ENCODE measurements around the gene BCAS1.

Gene BCAS1

GRCh38 chr20:54026295-54027064, 43.9 kb downstream of the BCAS1 start:
- Histone ChIP-seq H3K27me3 (ENCODE audit: insufficient read depth, low read length) (no peaks in the 10 kb centered on the region), H3K9me3 (ENCODE audit: low read length) (no peaks in the 10 kb centered on the region), H3K4me3 (ENCODE audit: low read length) (no peak overlapping the region), H3K36me3 (ENCODE audit: insufficient read depth, low read length) (no peaks in the 10 kb centered on the region), H3K4me1 (ENCODE audit: insufficient read depth, low read length) (peaks cover 6% of the 10 kb centered on the region), H2AFZ (ENCODE audit: low read depth, low read length) (no peak overlapping the region)

- Histone ChIP-seq H3K4me1 (ENCODE audit: insufficient read depth, low read length) (peaks cover 6% of the 10 kb centered on the region), H2AFZ (ENCODE audit: low read depth, low read length) (no peak overlapping the region), H3K27me3 (ENCODE audit: insufficient read depth, low read length) (no peaks in the 10 kb centered on the region), H3K9me3 (ENCODE audit: low read length) (no peaks in the 10 kb centered on the region), H3K36me3 (ENCODE audit: insufficient read depth, low read length) (no peaks in the 10 kb centered on the region), H3K4me3 (ENCODE audit: low read length) (no peak overlapping the region)
These were observed 45.1 kb downstream of the BCAS1 start for GRCh38 chr20:54025251-54025771.

- peaks cover 6% of the 10 kb centered on the region for H3K4me1 ChIP-seq (ENCODE audit: insufficient read depth, low read length)
- no peaks in the 10 kb centered on the region for H3K36me3 ChIP-seq (ENCODE audit: insufficient read depth, low read length)
- no peaks in the 10 kb centered on the region for H3K9me3 ChIP-seq (ENCODE audit: low read length)
- no peak overlapping the region for H2AFZ ChIP-seq (ENCODE audit: low read depth, low read length)
- no peaks in the 10 kb centered on the region for H3K27me3 ChIP-seq (ENCODE audit: insufficient read depth, low read length)
- no peak overlapping the region for H3K4me3 ChIP-seq (ENCODE audit: low read length)
These were observed 47.0 kb downstream of the BCAS1 start for GRCh38 chr20:54023406-54023805.

GRCh38 chr20:54021446-54022235, 48.8 kb downstream of the BCAS1 start:
- Histone ChIP-seq H3K36me3 (ENCODE audit: insufficient read depth, low read length) (no peaks in the 10 kb centered on the region), H3K4me1 (ENCODE audit: insufficient read depth, low read length) (peaks cover 6% of the 10 kb centered on the region), H2AFZ (ENCODE audit: low read depth, low read length) (no peak overlapping the region), H3K4me3 (ENCODE audit: low read length) (no peak overlapping the region), H3K9me3 (ENCODE audit: low read length) (no peaks in the 10 kb centered on the region), H3K27me3 (ENCODE audit: insufficient read depth, low read length) (no peaks in the 10 kb centered on the region)

GRCh38 chr20:54020868-54021267, 49.5 kb downstream of the BCAS1 start:
- no peak overlapping the region for H2AFZ ChIP-seq (ENCODE audit: low read depth, low read length)
- H3K27me3 ChIP-seq (ENCODE audit: insufficient read depth, low read length) = no peaks in the 10 kb centered on the region
- no peak overlapping the region for H3K4me3 ChIP-seq (ENCODE audit: low read length)
- H3K9me3 ChIP-seq (ENCODE audit: low read length) = no peaks in the 10 kb centered on the region
- H3K4me1 ChIP-seq (ENCODE audit: insufficient read depth, low read length) = peaks cover 6% of the 10 kb centered on the region
- no peaks in the 10 kb centered on the region for H3K36me3 ChIP-seq (ENCODE audit: insufficient read depth, low read length)

GRCh38 chr20:54020348-54020747, 50.0 kb downstream of the BCAS1 start:
- Histone ChIP-seq H2AFZ (ENCODE audit: low read depth, low read length) (no peak overlapping the region), H3K36me3 (ENCODE audit: insufficient read depth, low read length) (no peaks in the 10 kb centered on the region), H3K27me3 (ENCODE audit: insufficient read depth, low read length) (no peaks in the 10 kb centered on the region), H3K4me3 (ENCODE audit: low read length) (no peak overlapping the region), H3K4me1 (ENCODE audit: insufficient read depth, low read length) (peaks cover 2% of the 10 kb centered on the region), H3K9me3 (ENCODE audit: low read length) (no peaks in the 10 kb centered on the region)

GRCh38 chr20:54019585-54019984, 50.8 kb downstream of the BCAS1 start:
- Histone ChIP-seq H3K9me3 (ENCODE audit: low read length) (no peaks in the 10 kb centered on the region), H2AFZ (ENCODE audit: low read depth, low read length) (no peak overlapping the region), H3K36me3 (ENCODE audit: insufficient read depth, low read length) (no peaks in the 10 kb centered on the region), H3K4me1 (ENCODE audit: insufficient read depth, low read length) (peaks cover 3% of the 10 kb centered on the region), H3K4me3 (ENCODE audit: low read length) (no peak overlapping the region), H3K27me3 (ENCODE audit: insufficient read depth, low read length) (no peaks in the 10 kb centered on the region)

- Histone ChIP-seq H3K36me3 (ENCODE audit: insufficient read depth, low read length) (no peaks in the 10 kb centered on the region), H3K4me3 (ENCODE audit: low read length) (no peak overlapping the region), H2AFZ (ENCODE audit: low read depth, low read length) (no peak overlapping the region), H3K27me3 (ENCODE audit: insufficient read depth, low read length) (no peaks in the 10 kb centered on the region), H3K4me1 (ENCODE audit: insufficient read depth, low read length) (peaks cover 6% of the 10 kb centered on the region), H3K9me3 (ENCODE audit: low read length) (no peaks in the 10 kb centered on the region)
These were observed 51.3 kb downstream of the BCAS1 start for GRCh38 chr20:54019127-54019526.

GRCh38 chr20:54017846-54018245, 52.5 kb downstream of the BCAS1 start:
- H2AFZ ChIP-seq (ENCODE audit: low read depth, low read length) = no peak overlapping the region
- H3K27me3 ChIP-seq (ENCODE audit: insufficient read depth, low read length) = no peaks in the 10 kb centered on the region
- no peak overlapping the region for H3K4me3 ChIP-seq (ENCODE audit: low read length)
- H3K4me1 ChIP-seq (ENCODE audit: insufficient read depth, low read length) = peaks cover 6% of the 10 kb centered on the region
- H3K36me3 ChIP-seq (ENCODE audit: insufficient read depth, low read length) = no peaks in the 10 kb centered on the region
- no peaks in the 10 kb centered on the region for H3K9me3 ChIP-seq (ENCODE audit: low read length)

- Histone ChIP-seq H2AFZ (ENCODE audit: low read depth, low read length) (no peak overlapping the region), H3K4me1 (ENCODE audit: insufficient read depth, low read length) (peaks cover 6% of the 10 kb centered on the region), H3K27me3 (ENCODE audit: insufficient read depth, low read length) (no peaks in the 10 kb centered on the region), H3K36me3 (ENCODE audit: insufficient read depth, low read length) (no peaks in the 10 kb centered on the region), H3K4me3 (ENCODE audit: low read length) (no peak overlapping the region), H3K9me3 (ENCODE audit: low read length) (no peaks in the 10 kb centered on the region)
These were observed 54.9 kb downstream of the BCAS1 start for GRCh38 chr20:54015496-54015895.

- no peaks in the 10 kb centered on the region for H3K9me3 ChIP-seq (ENCODE audit: low read length)
- no peaks in the 10 kb centered on the region for H3K27me3 ChIP-seq (ENCODE audit: insufficient read depth, low read length)
- H3K36me3 ChIP-seq (ENCODE audit: insufficient read depth, low read length) = no peaks in the 10 kb centered on the region
- no peak overlapping the region for H3K4me3 ChIP-seq (ENCODE audit: low read length)
- H2AFZ ChIP-seq (ENCODE audit: low read depth, low read length) = no peak overlapping the region
- peaks cover 6% of the 10 kb centered on the region for H3K4me1 ChIP-seq (ENCODE audit: insufficient read depth, low read length)
These were observed 56.0 kb downstream of the BCAS1 start for GRCh38 chr20:54014293-54014926.

- Histone ChIP-seq H3K27me3 (ENCODE audit: insufficient read depth, low read length) (no peaks in the 10 kb centered on the region), H3K9me3 (ENCODE audit: low read length) (no peaks in the 10 kb centered on the region), H2AFZ (ENCODE audit: low read depth, low read length) (no peak overlapping the region)
These were observed 56.9 kb downstream of the BCAS1 start for GRCh38 chr20:54013471-54013870.

GRCh38 chr20:54011346-54011745, 59.0 kb downstream of the BCAS1 start:
- peaks cover 2% of the 10 kb centered on the region for H3K9me3 ChIP-seq (ENCODE audit: low read length)
- no peaks in the 10 kb centered on the region for H3K36me3 ChIP-seq (ENCODE audit: insufficient read depth, low read length)
- no peak overlapping the region for H2AFZ ChIP-seq (ENCODE audit: low read depth, low read length)
- H3K4me3 ChIP-seq (ENCODE audit: low read length) = no peak overlapping the region
- peaks cover 6% of the 10 kb centered on the region for H3K4me1 ChIP-seq (ENCODE audit: insufficient read depth, low read length)
- no peaks in the 10 kb centered on the region for H3K27me3 ChIP-seq (ENCODE audit: insufficient read depth, low read length)

More at GRCh38 chr20:54013471-54013870, 56.9 kb downstream of the BCAS1 start:
- H3K4me3 ChIP-seq (ENCODE audit: low read length) = no peak overlapping the region
- H3K36me3 ChIP-seq (ENCODE audit: insufficient read depth, low read length) = no peaks in the 10 kb centered on the region
- peaks cover 6% of the 10 kb centered on the region for H3K4me1 ChIP-seq (ENCODE audit: insufficient read depth, low read length)
